Natural killer cell (primary cell): ENCODE results near the gene CCDC157. TPM values are rescaled to one million over a fixed set of nuclear protein-coding genes. Genes with fewer than 3 reads are reported as not detected.
"Not testable (repeated sequence)": the region's sequence is repeated elsewhere in the genome, so short reads cannot be mapped to it uniquely, and the experiment has no call there.

ENCODE experiments used
- ATAC-seq, 3 donors: fragments of 150-1000 bp in 2 of 3; fragments of 200-7000 bp in 1 of 3; cut with Tn5 transposase; 1 replicate in 1 of 3; 2 replicates in 2 of 3; pipeline ENCODE4 v1.10.0; 2021; ENCODE audit warnings: mild to moderate bottlenecking in 2 of 3, moderate library complexity in 2 of 3
- DNase-seq, 2 donors: peaks; one replicate each; pipeline versions ENCODE4 v3.0.0 to v3.0.0-alpha.2; 2013 to 2021; ENCODE audit warnings: mixed read lengths in 1 of 2
- H3K27ac ChIP-seq: one replicate; pipeline ENCODE4 v1.5.1; 2013; ENCODE audit warnings: mild to moderate bottlenecking, low read length
- H3K27me3 ChIP-seq: one replicate; pipeline ENCODE4 v1.6.1; 2013; ENCODE audit warnings: low read length; ENCODE audit not compliant: control insufficient read depth, insufficient read depth
- H3K36me3 ChIP-seq: one replicate; pipeline ENCODE4 v1.6.1; 2013; ENCODE audit warnings: low read length; ENCODE audit not compliant: control insufficient read depth, insufficient read depth
- H3K4me1 ChIP-seq: one replicate; pipeline ENCODE4 v1.6.1; 2013; ENCODE audit warnings: low read length; ENCODE audit not compliant: control insufficient read depth, insufficient read depth
- H3K4me3 ChIP-seq: one replicate; pipeline ENCODE4 v1.5.1; 2013; ENCODE audit warnings: low read length
- H3K9me3 ChIP-seq: one replicate; pipeline ENCODE4 v1.6.1; 2013; ENCODE audit warnings: low read length; ENCODE audit not compliant: control insufficient read depth, insufficient read depth
- H3K27ac Mint-ChIP-seq, 2 donors: one replicate each; pipeline ENCODE4 v1.8.0; 2022; ENCODE audit warnings: mild to moderate bottlenecking in 2 of 2, mixed read lengths in 2 of 2, moderate library complexity in 1 of 2
- H3K27me3 Mint-ChIP-seq, 2 donors: one replicate each; pipeline ENCODE4 v1.8.0; 2022; ENCODE audit warnings: low read depth in 2 of 2, mixed read lengths in 2 of 2
- H3K36me3 Mint-ChIP-seq: one replicate; pipeline ENCODE4 v1.8.0; 2022; ENCODE audit warnings: mixed read lengths
- H3K4me1 Mint-ChIP-seq, 2 donors: one replicate each; pipeline ENCODE4 v1.8.0; 2022; ENCODE audit warnings: mixed read lengths in 2 of 2
- H3K4me3 Mint-ChIP-seq: one replicate; pipeline ENCODE4 v1.8.0; 2022; ENCODE audit warnings: mild to moderate bottlenecking, moderate library complexity, mixed read lengths
- H3K9me3 Mint-ChIP-seq, 2 donors: one replicate each; pipeline ENCODE4 v1.8.0; 2022; ENCODE audit warnings: mixed read lengths in 2 of 2
- CTCF ChIP-seq: fragments of 200-600 bp; IDR thresholded peaks from one replicate; pipeline ENCODE4 v1.8.0; 2022; ENCODE audit warnings: antibody characterized with exemption
- WGBS: methylation state at CpG from one replicate; pipeline ENCODE4 v1.1.7; 2013; ENCODE audit warnings: missing lambda C conversion rate; ENCODE audit not compliant: insufficient coverage; 5-methylcytosine and 5-hydroxymethylcytosine counted together
- intact Hi-C: fragments of 100-400 bp; cut with micrococcal nuclease; formaldehyde crosslinking; loops from one replicate; pipeline ENCODE4 v1.14.2; 2022
- total RNA-seq, 4 donors: library from RNA; stranded (reverse); fragments of 120-200 nt in 1 of 4; gene quantifications; one replicate each; pipeline versions ENCODE4 v1.2.3 to v1.2.4, GENCODE V29; 2013 to 2022

Gene CCDC157
- total RNA-seq, 3 donors from 2014 or later (not counting 1 experiment from before 2014, with no cell fraction given): 7.7 to 9.7 (median 8.4) TPM

- H3K36me3 ChIP-seq: no peaks in the 10 kb centered on the region
- no peak for ATAC-seq
- intact Hi-C loops: no loop called here
These were observed 42.9 kb downstream of the CCDC157 start for GRCh38 chr22:30399718-30400117.

GRCh38 chr22:30400159-30400558 is 43.4 kb downstream of the CCDC157 start:
- TF ChIP-seq CTCF: no peak
- H3K27ac Mint-ChIP-seq: no peak overlapping the region
- H3K36me3 Mint-ChIP-seq: no peaks in the 10 kb centered on the region

More at GRCh38 chr22:30399718-30400117, 42.9 kb downstream of the CCDC157 start:
- no peak overlapping the region for H3K4me3 ChIP-seq
- DNase-seq: no peak
- H3K27me3 ChIP-seq: peaks cover 28% of the 10 kb centered on the region
- WGBS: 90% methylated on average over 4 of the region's 5 CpGs
- peaks cover 36% of the 10 kb centered on the region in 2 donors for H3K27me3 Mint-ChIP-seq
- peaks cover 13 to 24% of the 10 kb centered on the region in 2 donors for H3K4me1 Mint-ChIP-seq
- no peak overlapping the region for H3K27ac Mint-ChIP-seq
- no peak for TF ChIP-seq CTCF
- H3K4me1 ChIP-seq: peaks cover 28% of the 10 kb centered on the region
- no peaks in the 10 kb centered on the region for H3K9me3 Mint-ChIP-seq
- no peak overlapping the region for H3K4me3 Mint-ChIP-seq
- no peaks in the 10 kb centered on the region for H3K36me3 Mint-ChIP-seq
- no peaks in the 10 kb centered on the region for H3K9me3 ChIP-seq
- no peak overlapping the region for H3K27ac ChIP-seq

GRCh38 chr22:30401024-30401423 is 44.2 kb downstream of the CCDC157 start:
- H3K36me3 Mint-ChIP-seq, H3K4me3 Mint-ChIP-seq, H3K9me3 Mint-ChIP-seq, intact Hi-C loops, H3K36me3 ChIP-seq, H3K27ac ChIP-seq, DNase-seq, H3K9me3 ChIP-seq, ATAC-seq, H3K27ac Mint-ChIP-seq, H3K4me3 ChIP-seq: not testable (repeated sequence)
- peaks cover 28% of the 10 kb centered on the region for H3K4me1 ChIP-seq
- WGBS: 100% methylated on average over 2 of the region's 3 CpGs
- Mint-ChIP-seq H3K27me3 (peaks cover 23 to 26% of the 10 kb centered on the region in 2 donors), H3K4me1 (peaks cover 13 to 24% of the 10 kb centered on the region in 2 donors)
- peaks cover 22% of the 10 kb centered on the region for H3K27me3 ChIP-seq

More at GRCh38 chr22:30400159-30400558, 43.4 kb downstream of the CCDC157 start:
- no peaks in the 10 kb centered on the region for H3K9me3 Mint-ChIP-seq
- no peak overlapping the region for H3K4me3 Mint-ChIP-seq
- DNase-seq: no peak
- intact Hi-C loops: no loop called here
- H3K36me3 ChIP-seq: no peaks in the 10 kb centered on the region
- peaks cover 28% of the 10 kb centered on the region for H3K4me1 ChIP-seq
- 84% methylated on average over 1 of the region's 1 CpG for WGBS
- no peak overlapping the region for H3K4me3 ChIP-seq
- H3K27me3 Mint-ChIP-seq: peaks cover 32 to 33% of the 10 kb centered on the region in 2 donors
- H3K27ac ChIP-seq: no peak overlapping the region
- no peaks in the 10 kb centered on the region for H3K9me3 ChIP-seq
- no peak for ATAC-seq
- peaks cover 28% of the 10 kb centered on the region for H3K27me3 ChIP-seq
- peaks cover 13 to 24% of the 10 kb centered on the region in 2 donors for H3K4me1 Mint-ChIP-seq

- no peaks in the 10 kb centered on the region for H3K9me3 Mint-ChIP-seq
- H3K27me3 Mint-ChIP-seq: peaks cover 16 to 17% of the 10 kb centered on the region in 2 donors
- intact Hi-C loops: no loop called here
- ATAC-seq: no peak
- H3K27ac Mint-ChIP-seq: no peak overlapping the region
- no peak overlapping the region for H3K4me3 Mint-ChIP-seq
- Histone ChIP-seq H3K27ac (no peak overlapping the region), H3K36me3 (no peaks in the 10 kb centered on the region), H3K27me3 (peaks cover 14% of the 10 kb centered on the region), H3K4me3 (no peak overlapping the region), H3K9me3 (no peaks in the 10 kb centered on the region), H3K4me1 (peaks cover 19% of the 10 kb centered on the region)
- no peak for TF ChIP-seq CTCF
- WGBS: 100% methylated on average over 4 of the region's 5 CpGs
- H3K36me3 Mint-ChIP-seq: no peaks in the 10 kb centered on the region
- DNase-seq: no peak
- peaks cover 13 to 15% of the 10 kb centered on the region in 2 donors for H3K4me1 Mint-ChIP-seq
These were observed 45.4 kb downstream of the CCDC157 start for GRCh38 chr22:30402028-30402765.

GRCh38 chr22:30402766-30403104 is 45.9 kb downstream of the CCDC157 start:
- ATAC-seq, H3K4me3 Mint-ChIP-seq, H3K36me3 Mint-ChIP-seq, intact Hi-C loops, H3K27ac ChIP-seq, H3K9me3 Mint-ChIP-seq, H3K9me3 ChIP-seq, DNase-seq, H3K36me3 ChIP-seq, H3K27ac Mint-ChIP-seq, H3K4me3 ChIP-seq, H3K27me3 ChIP-seq: not testable (repeated sequence)
- Mint-ChIP-seq H3K27me3 (peaks cover 15 to 16% of the 10 kb centered on the region in 2 donors), H3K4me1 (peaks cover 13 to 15% of the 10 kb centered on the region in 2 donors)
- H3K4me1 ChIP-seq: peaks cover 14% of the 10 kb centered on the region
- 93% methylated on average over 5 of the region's 5 CpGs for WGBS
